ENCODE measurements around the gene IQCK.

Gene IQCK

GRCh38 chr16:19722981-19723380 lies 4.9 kb downstream of the IQCK start:
- Histone ChIP-seq H3K27me3 (ENCODE audit: control insufficient read depth, low read length) (no peaks in the 10 kb centered on the region), H3K4me3 (ENCODE audit: low read length) (no peak overlapping the region), H3K4me1 (ENCODE audit: control insufficient read depth, low read length) (peaks cover 8% of the 10 kb centered on the region), H3K9me2 (replicated peaks; ENCODE audit: control insufficient read depth, low read length) (no peaks in the 10 kb centered on the region), H3K27ac (ENCODE audit: low read depth, low read length) (no peak overlapping the region), H3K9me3 (ENCODE audit: control insufficient read depth, insufficient read depth, low read length) (no peaks in the 10 kb centered on the region), H3K36me3 (ENCODE audit: control insufficient read depth, low read length) (no peaks in the 10 kb centered on the region; the same call in 1 of the 2 replicates), H3K79me2 (ENCODE audit: control insufficient read depth, low read length) (peaks cover 5% of the 10 kb centered on the region), H3K4me2 (ENCODE audit: low read length) (no peak overlapping the region), H3F3A (ENCODE audit: control insufficient read depth, insufficient read depth) (no peaks in the 10 kb centered on the region), H4K20me1 (ENCODE audit: control insufficient read depth, insufficient read depth, low read depth, low read length) (no peaks in the 10 kb centered on the region)
- no peak for TF ChIP-seq EZH2phosphoT487 (IDR thresholded peaks at IDR 0.05; ENCODE audit: borderline replicate concordance, low read length)
- TF ChIP-seq CTCF (IDR thresholded peaks at IDR 0.05; ENCODE audit: low read depth, low read length, poor library complexity, severe bottlenecking): no peak

- H3K79me2 ChIP-seq (ENCODE audit: control insufficient read depth, low read length): no peaks in the 10 kb centered on the region
- H3K27me3 ChIP-seq (ENCODE audit: control insufficient read depth, low read length): no peaks in the 10 kb centered on the region
- no peak for TF ChIP-seq CTCF (IDR thresholded peaks at IDR 0.05; ENCODE audit: low read depth, low read length, poor library complexity, severe bottlenecking)
- no peak for TF ChIP-seq EZH2phosphoT487 (IDR thresholded peaks at IDR 0.05; ENCODE audit: borderline replicate concordance, low read length)
- no peaks in the 10 kb centered on the region for H4K20me1 ChIP-seq (ENCODE audit: control insufficient read depth, insufficient read depth, low read depth, low read length)
- no peak overlapping the region for H3K4me3 ChIP-seq (ENCODE audit: low read length)
- no peaks in the 10 kb centered on the region for H3F3A ChIP-seq (ENCODE audit: control insufficient read depth, insufficient read depth)
- no peak overlapping the region for H3K4me2 ChIP-seq (ENCODE audit: low read length)
- H3K9me2 ChIP-seq (replicated peaks; ENCODE audit: control insufficient read depth, low read length): no peaks in the 10 kb centered on the region
- H3K9me3 ChIP-seq (ENCODE audit: control insufficient read depth, insufficient read depth, low read length): no peaks in the 10 kb centered on the region
- H3K36me3 ChIP-seq (ENCODE audit: control insufficient read depth, low read length): no peaks in the 10 kb centered on the region
- H3K4me1 ChIP-seq (ENCODE audit: control insufficient read depth, low read length): no peaks in the 10 kb centered on the region
- no peak overlapping the region for H3K27ac ChIP-seq (ENCODE audit: low read depth, low read length)
Measured at GRCh38 chr16:19728636-19728965, 10.5 kb downstream of the IQCK start.

GRCh38 chr16:19733551-19733950 lies 15.5 kb downstream of the IQCK start:
- Histone ChIP-seq H3K4me1 (ENCODE audit: control insufficient read depth, low read length) (no peaks in the 10 kb centered on the region), H3K27me3 (ENCODE audit: control insufficient read depth, low read length) (no peaks in the 10 kb centered on the region), H3K27ac (ENCODE audit: low read depth, low read length) (no peak overlapping the region), H3K79me2 (ENCODE audit: control insufficient read depth, low read length) (no peaks in the 10 kb centered on the region), H3K36me3 (ENCODE audit: control insufficient read depth, low read length) (no peaks in the 10 kb centered on the region), H4K20me1 (ENCODE audit: control insufficient read depth, insufficient read depth, low read depth, low read length) (no peaks in the 10 kb centered on the region), H3K4me2 (ENCODE audit: low read length) (no peak overlapping the region), H3K4me3 (ENCODE audit: low read length) (no peak overlapping the region), H3F3A (ENCODE audit: control insufficient read depth, insufficient read depth) (no peaks in the 10 kb centered on the region), H3K9me3 (ENCODE audit: control insufficient read depth, insufficient read depth, low read length) (no peaks in the 10 kb centered on the region), H3K9me2 (replicated peaks; ENCODE audit: control insufficient read depth, low read length) (no peaks in the 10 kb centered on the region)
- TF ChIP-seq EZH2phosphoT487 (IDR thresholded peaks at IDR 0.05; ENCODE audit: borderline replicate concordance, low read length) (no peak), CTCF (IDR thresholded peaks at IDR 0.05; ENCODE audit: low read depth, low read length, poor library complexity, severe bottlenecking) (no peak)

All from DOHH2 (cell line).